Posterior vena cava (tissue), 2 donors: ENCODE results near the gene LRRFIP2. TPM values are rescaled to one million over a fixed set of nuclear protein-coding genes. Genes with fewer than 3 reads are reported as not detected.
"Not testable (repeated sequence)": the region's sequence is repeated elsewhere in the genome, so short reads cannot be mapped to it uniquely, and the experiment has no call there.

ENCODE experiments used
- DNase-seq: peaks from one replicate; pipeline ENCODE4 v3.0.0-alpha.2; 2020; ENCODE audit warnings: low spot score
- intact Hi-C, 2 donors: fragments of 100-400 bp; cut with DNase I; formaldehyde crosslinking; loops; one replicate each; pipeline versions ENCODE4 v1.14.1 to v1.14.2; 2022 to 2023
- total RNA-seq, 2 donors: library from RNA; stranded (reverse); fragmentation: NEBNext Ultra II Directional; extraction: Animal tissue kit (Norgen Biotek cat#: 25700); gene quantifications; one replicate each; pipeline ENCODE4 v1.2.1, GENCODE V29; 2021
- donor health status: DM: yes; HTN: yes; CAD: no.
- donor health status: DM: yes; HTN: yes; CAD: no.

LRRFIP2 gene
- total RNA-seq, 2 donors from 2014 or later: 48.0 to 57.2 TPM

- DNase-seq: no peak
- intact Hi-C loops: no loop called here
These were observed 79.7 kb downstream of the LRRFIP2 start for GRCh38 chr3:37094636-37095035.

GRCh38 chr3:37093481-37093880 is 80.9 kb downstream of the LRRFIP2 start:
- no peak for DNase-seq
- intact Hi-C loops: no loop called here

DNA sequence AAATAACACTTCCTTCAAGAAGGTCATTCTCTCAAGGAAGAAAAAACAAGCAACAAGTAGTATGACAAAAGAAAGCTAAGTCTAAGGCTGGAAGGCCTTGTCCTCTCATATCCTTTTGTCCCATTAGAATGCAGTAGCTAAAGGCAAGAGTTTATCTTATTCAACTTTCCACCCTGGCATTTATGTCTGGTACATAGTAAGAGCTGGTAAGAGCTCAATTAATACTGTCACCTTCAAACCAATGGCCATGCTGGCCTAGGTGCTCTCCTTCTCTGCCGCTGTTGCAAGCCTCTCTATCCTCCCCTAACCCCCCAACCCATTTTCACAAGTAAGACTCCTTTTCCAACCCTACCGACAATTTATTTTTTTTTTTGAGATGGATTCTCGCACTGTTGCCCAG is 81.9 kb downstream of the LRRFIP2 start:
- intact Hi-C loops: no loop called here
- DNase-seq: no peak

- intact Hi-C loops: no loop called here
- DNase-seq: no peak
These were observed 86.5 kb downstream of the LRRFIP2 start for GRCh38 chr3:37087870-37088269.

DNA sequence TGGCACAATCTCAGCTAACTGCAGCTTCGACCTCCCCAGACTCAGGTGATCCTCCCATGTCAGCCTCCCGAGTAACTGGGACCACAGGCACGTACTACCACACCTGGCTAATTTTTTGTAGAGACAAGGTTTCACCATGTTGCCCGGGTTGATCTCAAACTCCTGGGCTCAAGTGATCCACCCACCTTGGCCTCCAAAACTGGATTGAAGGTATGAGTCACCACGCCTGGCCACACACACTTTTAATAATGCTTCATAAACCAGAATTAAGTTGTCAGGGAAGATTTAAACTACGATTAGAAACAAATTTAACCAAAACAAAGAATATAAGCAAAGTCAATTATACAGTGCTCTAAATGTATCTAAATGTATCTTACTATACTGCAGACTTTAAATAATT is 87.5 kb downstream of the LRRFIP2 start:
- intact Hi-C loops: no loop called here
- no peak for DNase-seq

DNA sequence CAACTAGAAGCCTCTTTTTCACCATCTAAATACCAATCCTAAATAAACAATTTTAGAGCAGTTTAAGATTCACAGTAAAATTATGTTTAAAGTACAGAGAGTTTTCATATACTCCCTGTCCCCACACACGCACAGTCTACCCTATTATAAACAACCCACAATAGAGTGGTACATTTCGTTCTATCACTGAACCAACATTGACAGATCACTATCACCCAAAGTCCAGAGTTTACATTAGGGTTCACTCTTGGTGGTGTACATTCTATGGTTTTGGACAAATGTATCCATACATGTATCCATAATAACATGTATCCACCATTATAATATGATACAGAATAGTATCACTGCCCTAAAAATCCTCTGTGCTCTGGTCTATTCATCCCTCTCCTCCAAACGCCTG is 92.1 kb downstream of the LRRFIP2 start:
- intact Hi-C loops: no loop called here
- no peak for DNase-seq

DNA sequence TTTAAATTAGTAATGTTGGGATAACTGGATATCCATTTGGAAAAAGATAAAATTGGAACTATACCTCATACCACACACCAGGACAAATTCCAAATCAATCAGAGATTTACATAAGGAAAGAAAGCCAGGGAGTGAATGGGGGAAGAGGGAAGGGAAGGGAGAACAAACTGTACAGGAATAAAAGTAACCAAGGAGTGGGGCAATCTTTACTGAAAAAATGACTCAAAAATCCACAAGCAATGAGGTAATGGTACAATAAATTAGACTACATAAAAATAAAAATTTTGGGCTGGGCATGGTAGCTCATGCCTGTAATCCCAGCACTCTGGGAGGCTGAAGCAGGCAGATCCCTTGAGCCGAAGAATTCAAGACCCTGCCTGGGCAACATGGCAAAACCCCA is 98.4 kb downstream of the LRRFIP2 start:
- DNase-seq: no peak
- intact Hi-C loops: no loop called here

GRCh38 chr3:37074178-37074577 is 100.2 kb downstream of the LRRFIP2 start:
- DNase-seq: no peak
- intact Hi-C loops: no loop called here

DNA sequence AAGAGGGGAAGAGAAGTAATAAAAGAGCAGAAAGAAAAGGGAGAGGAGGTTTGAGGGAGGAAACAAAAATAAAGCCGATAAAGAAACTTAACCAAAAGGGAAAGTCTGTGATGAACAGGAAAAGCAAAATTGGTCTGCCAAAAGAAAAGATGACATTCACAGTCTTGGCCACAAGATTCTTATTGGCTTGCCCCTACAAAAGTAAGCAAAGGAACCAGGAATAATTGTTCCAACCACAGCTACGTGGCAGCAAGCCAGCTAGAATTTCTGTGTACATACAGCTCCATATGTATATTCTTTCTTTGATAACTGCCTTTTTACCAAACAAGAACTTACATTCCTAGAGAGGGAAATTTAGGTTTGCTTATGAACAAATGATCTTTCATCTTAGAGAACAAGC is 101.5 kb downstream of the LRRFIP2 start:
- DNase-seq: no peak
- intact Hi-C loops: no loop called here

GRCh38 chr3:37071921-37072320 is 102.5 kb downstream of the LRRFIP2 start:
- intact Hi-C loops: no loop called here
- DNase-seq: no peak

GRCh38 chr3:37068031-37068430 is 106.4 kb downstream of the LRRFIP2 start:
- no peak for DNase-seq
- intact Hi-C loops: no loop called here

GRCh38 chr3:37067577-37067976 is 106.8 kb downstream of the LRRFIP2 start:
- no peak for DNase-seq
- intact Hi-C loops: loop anchor here in 1 of 2 donors (2.0 kb wide), 1 partner anchor 41 kb away; no protein-coding TSS in a partner anchor

DNA sequence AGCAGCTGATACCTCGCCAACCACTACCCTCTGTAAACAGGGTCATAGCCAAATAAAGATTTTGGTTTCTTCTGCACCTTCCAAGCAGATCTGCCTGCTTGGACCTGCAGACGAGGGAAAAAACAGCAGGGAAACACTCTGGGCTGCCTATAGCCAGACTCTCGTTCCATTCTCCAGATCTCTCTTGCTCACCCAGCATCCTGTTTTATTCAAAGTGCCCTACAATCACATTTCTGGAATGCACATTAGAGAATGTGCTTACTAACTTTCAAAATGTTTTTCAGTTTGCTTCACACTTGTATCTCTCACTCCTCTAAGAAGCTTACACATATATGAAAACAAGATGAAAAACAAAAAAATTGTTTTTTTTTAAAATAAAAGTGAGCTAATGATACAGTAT is 109.6 kb downstream of the LRRFIP2 start:
- intact Hi-C loops: no loop called here
- no peak for DNase-seq

- DNase-seq: no peak
- intact Hi-C loops: no loop called here
These were observed 116.3 kb downstream of the LRRFIP2 start for GRCh38 chr3:37058117-37058516.

DNA sequence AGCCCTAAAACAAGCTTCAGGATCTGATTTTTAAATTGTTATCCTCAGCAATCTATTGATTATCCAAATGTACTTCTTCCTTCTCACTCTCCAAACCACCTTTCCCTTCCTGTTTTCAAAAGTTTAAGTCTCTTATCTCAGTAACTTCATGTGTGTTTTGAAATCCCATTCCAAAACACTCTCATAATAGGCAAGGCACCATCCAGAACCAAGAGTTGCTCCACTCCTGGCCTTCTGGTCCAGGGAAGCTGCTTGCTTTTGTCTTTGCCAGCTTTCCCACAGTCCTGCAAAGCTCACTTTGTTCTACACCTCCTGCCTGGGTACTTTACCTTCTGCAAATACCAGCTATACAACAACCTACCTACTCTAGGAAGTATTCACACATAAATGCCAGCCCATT is 117.6 kb downstream of the LRRFIP2 start:
- DNase-seq: no peak
- intact Hi-C loops: no loop called here

DNA sequence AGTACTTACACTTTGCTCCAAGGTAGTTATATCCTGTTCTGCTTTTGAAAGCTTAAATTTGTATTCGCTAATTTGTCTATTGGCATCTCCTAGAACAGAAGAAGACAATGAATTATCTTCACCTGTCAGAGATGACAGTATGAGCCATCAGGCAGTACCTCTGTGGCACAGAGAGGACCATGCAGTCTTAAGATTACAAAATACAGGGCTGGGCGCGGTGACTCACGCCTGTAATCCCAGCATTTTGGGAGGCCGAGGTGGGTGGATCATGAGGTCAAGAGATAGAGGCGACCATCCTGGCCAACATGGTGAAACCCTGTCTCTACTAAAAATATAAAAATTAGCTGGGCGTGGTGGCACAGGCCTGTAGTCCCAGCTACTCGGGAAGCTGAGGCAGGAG is 119.3 kb downstream of the LRRFIP2 start:
- DNase-seq: not testable (repeated sequence)

DNA sequence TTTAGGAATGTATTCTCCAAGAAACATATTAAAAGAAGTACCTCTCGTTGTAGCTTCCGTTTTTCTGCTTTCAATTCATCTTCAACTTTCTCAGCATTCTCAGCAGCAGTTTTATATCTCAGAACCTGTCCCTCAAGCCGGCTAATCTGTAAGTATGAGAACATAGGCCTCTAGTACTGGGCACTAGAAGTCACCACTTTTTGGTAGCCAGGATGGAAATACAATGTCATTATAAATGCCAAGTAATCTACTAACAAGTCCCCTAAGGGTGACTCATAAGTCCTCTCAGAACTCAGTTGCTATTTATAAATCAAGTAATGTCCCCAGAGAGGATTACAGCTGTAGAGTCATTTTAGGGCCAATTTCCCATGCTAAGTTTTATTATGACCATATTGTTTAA is 120.0 kb downstream of the LRRFIP2 start:
- DNase-seq: no peak
- intact Hi-C loops: no loop called here

More for the DNA sequence above, 119.3 kb downstream of the LRRFIP2 start:
- intact Hi-C loops: not testable (repeated sequence)

- no peak for DNase-seq
- intact Hi-C loops: loop anchor here in 1 of 2 donors (2.0 kb wide), 1 partner anchor 19 kb away; no protein-coding TSS in a partner anchor
These were observed 120.6 kb downstream of the LRRFIP2 start for GRCh38 chr3:37053753-37054152.

- no peak for DNase-seq
- intact Hi-C loops: loop anchor here in 1 of 2 donors (2.0 kb wide), 1 partner anchor 19 kb away; no protein-coding TSS in a partner anchor
These were observed 121.0 kb downstream of the LRRFIP2 start for GRCh38 chr3:37053337-37053736.

DNA sequence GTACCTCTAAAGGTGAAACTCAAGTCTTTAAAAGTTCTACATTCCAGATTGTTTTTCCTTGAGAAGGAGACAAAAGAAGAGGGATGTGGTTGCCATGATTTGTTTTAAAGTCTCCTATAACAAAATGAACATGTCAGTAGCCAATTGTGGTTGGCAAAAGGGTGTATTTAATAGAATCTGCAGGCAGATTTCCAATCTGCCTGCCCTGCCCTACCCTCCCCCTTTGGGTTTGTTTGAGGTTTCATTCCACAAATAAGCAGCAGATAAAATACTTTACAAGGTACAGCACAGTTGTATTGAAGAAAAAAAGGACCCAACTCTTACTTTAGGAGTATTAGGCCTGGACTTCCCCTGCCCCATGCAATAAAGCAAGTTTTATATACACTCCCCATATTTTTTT is 121.5 kb downstream of the LRRFIP2 start:
- no peak for DNase-seq
- intact Hi-C loops: loop anchor here in 1 of 2 donors (2.0 kb wide), 1 partner anchor 18 kb away; no protein-coding TSS in a partner anchor

- DNase-seq: no peak
- intact Hi-C loops: no loop called here
These were observed 124.1 kb downstream of the LRRFIP2 start for GRCh38 chr3:37050282-37050681.

DNA sequence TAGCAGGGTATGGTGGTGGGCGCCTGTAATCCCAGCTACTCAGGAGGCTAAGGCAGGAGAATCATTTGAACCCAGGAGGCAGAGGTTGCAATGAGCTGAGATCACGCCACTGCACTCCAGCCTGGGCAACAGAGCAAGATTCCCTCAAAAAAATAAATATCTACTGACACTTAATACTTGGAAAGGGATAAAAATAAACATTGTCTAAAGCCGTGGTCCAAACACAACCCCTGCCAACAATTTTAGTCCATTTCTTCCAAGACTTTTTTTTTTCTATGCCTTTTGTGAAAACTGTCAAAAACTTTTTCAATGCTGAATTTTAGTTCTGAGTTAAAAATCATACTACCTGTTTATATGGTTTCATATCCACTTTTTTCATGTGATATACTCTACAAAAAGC is 131.7 kb downstream of the LRRFIP2 start:
- intact Hi-C loops, DNase-seq: not testable (repeated sequence)
